ENCODE measurements around the gene SCNN1A. TPM values are rescaled to one million over a fixed set of nuclear protein-coding genes. Genes with fewer than 3 reads are reported as not detected.

SCNN1A gene
- total RNA-seq, 2 donors from 2014 or later: 16.4 to 33.5 TPM

DNA sequence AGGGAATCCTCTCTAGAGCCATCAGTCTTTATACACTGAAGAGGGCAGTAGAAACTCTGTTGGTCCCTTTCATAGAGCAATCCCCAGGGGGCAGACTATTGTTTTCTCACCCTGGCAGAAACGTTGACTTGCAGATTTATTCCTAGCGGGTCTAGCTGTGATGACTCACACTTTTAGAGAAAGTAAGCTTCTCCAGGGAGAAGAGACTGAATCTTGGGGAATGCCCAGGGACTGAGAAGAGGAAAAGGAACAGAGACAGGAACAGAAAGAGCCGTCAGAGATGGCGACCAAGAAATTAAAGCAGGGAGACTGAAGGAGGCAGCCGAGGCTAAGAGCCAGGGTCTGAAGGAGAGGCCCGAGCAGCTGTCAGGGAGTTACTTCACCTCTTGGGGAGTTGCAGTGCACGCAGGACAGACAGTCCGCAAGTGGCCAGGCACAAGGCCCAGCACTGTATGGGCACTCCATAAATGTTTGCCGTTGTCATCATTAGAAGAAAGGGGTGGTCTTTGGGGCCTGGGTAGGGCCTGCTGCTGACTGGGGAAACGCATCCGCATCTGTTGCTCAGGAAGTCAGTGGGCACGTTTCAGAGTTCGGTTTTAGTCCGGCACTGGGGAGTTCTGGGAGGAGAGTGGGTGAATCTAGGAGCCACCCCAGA is 51.9 kb downstream of the SCNN1A start:
- H3K36me3 ChIP-seq: peaks cover 8% of the 10 kb centered on the region
- peak overlapping the region; percentile 79 to 86 for H3K27ac ChIP-seq
- peaks cover 18 to 59% of the 10 kb centered on the region in 2 donors for H3K4me1 ChIP-seq (ENCODE audit: control insufficient read depth in 1 of 2, low read depth in 2 of 2)
- H3K9me3 ChIP-seq: no peaks in the 10 kb centered on the region
- TF ChIP-seq, protein P1, sequence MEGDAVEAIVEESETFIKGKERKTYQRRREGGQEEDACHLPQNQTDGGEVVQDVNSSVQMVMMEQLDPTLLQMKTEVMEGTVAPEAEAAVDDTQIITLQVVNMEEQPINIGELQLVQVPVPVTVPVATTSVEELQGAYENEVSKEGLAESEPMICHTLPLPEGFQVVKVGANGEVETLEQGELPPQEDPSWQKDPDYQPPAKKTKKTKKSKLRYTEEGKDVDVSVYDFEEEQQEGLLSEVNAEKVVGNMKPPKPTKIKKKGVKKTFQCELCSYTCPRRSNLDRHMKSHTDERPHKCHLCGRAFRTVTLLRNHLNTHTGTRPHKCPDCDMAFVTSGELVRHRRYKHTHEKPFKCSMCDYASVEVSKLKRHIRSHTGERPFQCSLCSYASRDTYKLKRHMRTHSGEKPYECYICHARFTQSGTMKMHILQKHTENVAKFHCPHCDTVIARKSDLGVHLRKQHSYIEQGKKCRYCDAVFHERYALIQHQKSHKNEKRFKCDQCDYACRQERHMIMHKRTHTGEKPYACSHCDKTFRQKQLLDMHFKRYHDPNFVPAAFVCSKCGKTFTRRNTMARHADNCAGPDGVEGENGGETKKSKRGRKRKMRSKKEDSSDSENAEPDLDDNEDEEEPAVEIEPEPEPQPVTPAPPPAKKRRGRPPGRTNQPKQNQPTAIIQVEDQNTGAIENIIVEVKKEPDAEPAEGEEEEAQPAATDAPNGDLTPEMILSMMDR (IDR thresholded peaks at IDR 0.05): peak; percentile 46
- DNase-seq (ENCODE audit: low spot score): no peak
- ATAC-seq (ENCODE audit: insufficient number of reproducible peaks, low FRiP score, low read depth): peak; percentile 84
- H3K4me3 ChIP-seq: peak overlapping the region; percentile 55
- no peaks in the 10 kb centered on the region for H3K27me3 ChIP-seq (replicated peaks; ENCODE audit: insufficient read depth)

DNA sequence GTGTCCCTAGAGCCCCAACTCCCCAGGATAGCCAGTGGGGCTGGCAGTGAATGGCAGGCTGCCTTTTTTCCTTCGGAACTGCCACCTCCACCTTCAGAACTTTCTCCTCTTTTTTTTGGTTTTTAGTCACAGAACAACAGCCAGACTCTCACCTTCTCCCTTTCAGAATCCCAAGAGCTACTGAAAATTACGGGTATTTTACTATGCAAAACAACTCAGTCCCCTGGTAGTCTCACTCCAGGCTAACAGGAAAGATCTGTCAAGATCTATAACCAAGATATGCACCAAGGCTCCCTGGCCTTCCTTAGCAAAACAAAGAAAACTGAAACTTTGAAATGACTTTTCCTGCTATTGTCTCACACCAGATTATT is 52.4 kb downstream of the SCNN1A start:
- ATAC-seq (ENCODE audit: insufficient number of reproducible peaks, low FRiP score, low read depth): peak; percentile 2
- DNase-seq (ENCODE audit: low spot score): no peak
- no peaks in the 10 kb centered on the region for H3K9me3 ChIP-seq
- peak overlapping the region; percentile 79 to 86 for H3K27ac ChIP-seq
- TF ChIP-seq, protein P1 (IDR thresholded peaks at IDR 0.05): no peak
- H3K36me3 ChIP-seq: peaks cover 4% of the 10 kb centered on the region
- peak overlapping the region; percentile 55 for H3K4me3 ChIP-seq
- peaks cover 18 to 54% of the 10 kb centered on the region in 2 donors for H3K4me1 ChIP-seq (ENCODE audit: control insufficient read depth in 1 of 2, low read depth in 2 of 2)
- H3K27me3 ChIP-seq (replicated peaks; ENCODE audit: insufficient read depth): no peaks in the 10 kb centered on the region

DNA sequence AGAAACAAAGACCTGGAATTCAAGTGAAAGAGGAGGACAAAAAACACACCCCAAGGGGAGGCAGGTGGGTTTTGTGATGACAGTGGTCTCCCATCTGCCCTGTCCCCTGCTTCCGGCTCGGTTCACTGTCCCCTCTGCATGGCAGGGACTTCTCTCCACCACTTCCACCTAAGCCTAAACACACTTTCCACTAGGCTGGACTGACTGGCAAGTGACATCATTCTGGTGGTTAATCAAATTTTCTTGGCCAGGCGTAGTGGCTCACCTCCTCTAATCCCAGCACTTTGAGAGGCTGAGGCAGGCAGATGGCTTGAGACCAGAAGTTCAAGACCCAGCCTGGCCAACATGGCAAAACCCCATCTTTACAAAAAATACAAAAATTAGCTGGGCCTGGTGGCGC is 53.0 kb downstream of the SCNN1A start:
- peaks cover 4% of the 10 kb centered on the region for H3K36me3 ChIP-seq
- H3K27ac ChIP-seq: peak overlapping the region; percentile 79 to 86
- H3K27me3 ChIP-seq (replicated peaks; ENCODE audit: insufficient read depth): no peaks in the 10 kb centered on the region
- peaks cover 18 to 50% of the 10 kb centered on the region in 2 donors for H3K4me1 ChIP-seq (ENCODE audit: control insufficient read depth in 1 of 2, low read depth in 2 of 2)
- no peak overlapping the region for H3K4me3 ChIP-seq
- no peak for ATAC-seq (ENCODE audit: insufficient number of reproducible peaks, low FRiP score, low read depth)
- TF ChIP-seq, protein P1 (IDR thresholded peaks at IDR 0.05): no peak
- no peaks in the 10 kb centered on the region for H3K9me3 ChIP-seq
- DNase-seq (ENCODE audit: low spot score): no peak

DNA sequence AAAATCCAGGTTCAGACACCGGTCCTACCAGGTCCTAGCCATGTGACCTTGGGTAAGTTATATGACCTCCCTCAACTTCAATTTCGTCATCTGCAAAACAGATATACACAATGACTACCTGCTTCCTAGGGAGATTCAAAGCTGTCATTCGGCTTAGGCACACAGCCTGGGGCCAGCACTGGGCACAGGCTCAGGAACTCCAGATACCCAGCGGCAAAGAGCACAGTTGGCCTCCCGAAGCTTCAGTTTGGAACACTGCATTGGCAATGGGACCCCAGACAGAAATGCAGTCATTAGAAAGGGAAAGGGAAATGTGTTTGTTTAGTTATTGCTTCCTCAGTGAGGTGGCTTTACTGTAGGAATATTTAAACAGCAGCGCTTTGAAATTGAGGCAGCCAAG is 53.5 kb downstream of the SCNN1A start:
- Histone ChIP-seq H3K27ac (peak overlapping the region in 1 of 2 donors; percentile 86), H3K4me1 (ENCODE audit: control insufficient read depth in 1 of 2, low read depth in 2 of 2) (peaks cover 18 to 47% of the 10 kb centered on the region in 2 donors)

DNA sequence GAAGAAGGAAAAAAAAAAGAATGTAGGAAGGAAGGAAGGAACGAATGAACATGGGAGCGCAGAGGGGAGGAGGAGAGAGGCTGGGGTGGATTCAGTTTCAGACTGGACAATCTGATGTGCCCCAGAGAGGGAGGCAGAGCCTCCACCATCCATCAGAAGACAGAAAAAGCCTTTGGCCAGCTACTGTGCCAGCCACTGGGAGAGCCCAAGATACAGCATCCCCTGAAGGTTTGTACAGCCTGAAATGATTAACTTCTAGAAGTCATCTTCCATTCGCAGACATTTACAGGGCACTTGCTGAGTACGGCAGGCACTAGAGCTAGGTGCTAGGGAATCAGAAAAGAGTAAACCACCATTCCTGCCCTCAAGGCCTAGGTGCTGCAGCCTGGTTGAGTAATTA is 55.9 kb downstream of the SCNN1A start:
- DNase-seq (ENCODE audit: low spot score) (no peak), ATAC-seq (ENCODE audit: insufficient number of reproducible peaks, low FRiP score, low read depth) (no peak)
- H3K4me3 ChIP-seq: no peak overlapping the region
- TF ChIP-seq, protein P1 (IDR thresholded peaks at IDR 0.05): no peak
- no peaks in the 10 kb centered on the region for H3K36me3 ChIP-seq
- H3K9me3 ChIP-seq: no peaks in the 10 kb centered on the region
- H3K27ac ChIP-seq: no peak overlapping the region
- no peaks in the 10 kb centered on the region for H3K27me3 ChIP-seq (replicated peaks; ENCODE audit: insufficient read depth)
- H3K4me1 ChIP-seq (ENCODE audit: control insufficient read depth in 1 of 2, low read depth in 2 of 2): peaks cover 18 to 22% of the 10 kb centered on the region in 2 donors

More for the DNA sequence above, 53.5 kb downstream of the SCNN1A start:
- H3K9me3 ChIP-seq: no peaks in the 10 kb centered on the region
- ATAC-seq (ENCODE audit: insufficient number of reproducible peaks, low FRiP score, low read depth): no peak
- no peak for DNase-seq (ENCODE audit: low spot score)
- H3K4me3 ChIP-seq: no peak overlapping the region
- no peaks in the 10 kb centered on the region for H3K27me3 ChIP-seq (replicated peaks; ENCODE audit: insufficient read depth)
- TF ChIP-seq, protein P1 (IDR thresholded peaks at IDR 0.05): no peak
- peaks cover 4% of the 10 kb centered on the region for H3K36me3 ChIP-seq
